GM11168 (cell line): ENCODE results near the gene ATP2B2.
"Not testable (repeated sequence)": the region's sequence is repeated elsewhere in the genome, so short reads cannot be mapped to it uniquely, and the experiment has no call there.

Source experiments
- in situ Hi-C: fragments of 300-500 bp; cut with MboI; formaldehyde crosslinking; loops from one replicate; pipeline ENCODE4 v1.12.0; 2022; ENCODE audit warnings: low sequenced_read_pairs; ENCODE audit not compliant: unreplicated experiment

The ATP2B2 gene

DNA sequence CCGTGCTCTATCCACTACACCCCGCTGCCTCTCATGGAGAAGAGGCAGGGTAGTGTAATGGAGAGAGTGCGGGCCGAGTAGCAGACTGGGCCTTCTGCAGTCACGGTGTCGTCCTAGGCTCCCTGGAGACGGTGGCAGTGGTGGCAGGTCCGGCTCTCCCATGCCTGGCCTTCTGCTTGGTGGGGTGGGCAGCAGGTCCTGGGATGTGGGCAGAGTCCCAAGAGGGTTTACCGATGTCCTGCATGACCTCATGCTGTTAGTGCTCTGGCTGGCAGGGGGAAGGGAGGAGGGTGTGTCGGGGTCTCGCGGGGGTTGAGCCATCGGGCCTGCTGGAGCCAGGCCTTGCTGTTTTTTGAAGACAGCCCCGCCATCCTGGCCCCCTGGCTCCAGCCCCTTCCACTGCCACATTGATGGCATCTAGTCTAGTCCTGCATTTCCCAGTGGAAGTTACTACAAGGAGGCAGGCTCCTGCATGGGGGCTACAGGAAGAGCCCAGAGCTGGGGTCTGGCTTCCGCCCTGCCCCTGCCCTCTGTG is 110.8 kb downstream of the ATP2B2 start:
- in situ Hi-C loops = no loop called here

DNA sequence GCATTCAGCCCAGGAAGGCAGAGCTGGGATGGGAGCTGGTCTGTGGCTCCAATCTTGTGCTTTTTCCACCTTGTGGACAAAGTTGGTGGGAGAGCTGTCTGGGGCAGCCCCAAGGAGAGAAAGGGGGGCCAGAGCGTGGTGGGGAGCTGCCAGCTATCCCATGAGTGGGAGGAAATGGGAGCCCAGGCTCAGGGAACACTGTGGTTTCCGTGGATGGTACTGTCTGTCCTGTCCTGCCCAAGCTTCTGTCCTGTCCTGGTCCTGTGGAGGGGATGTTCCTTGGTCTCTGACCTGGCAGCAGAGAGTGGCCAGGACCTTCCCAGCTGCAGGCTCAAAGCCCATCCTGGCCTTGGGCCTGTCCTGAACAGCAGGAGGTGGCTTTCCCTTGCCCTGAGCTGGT is 111.9 kb downstream of the ATP2B2 start:
- in situ Hi-C loops = no loop called here

DNA sequence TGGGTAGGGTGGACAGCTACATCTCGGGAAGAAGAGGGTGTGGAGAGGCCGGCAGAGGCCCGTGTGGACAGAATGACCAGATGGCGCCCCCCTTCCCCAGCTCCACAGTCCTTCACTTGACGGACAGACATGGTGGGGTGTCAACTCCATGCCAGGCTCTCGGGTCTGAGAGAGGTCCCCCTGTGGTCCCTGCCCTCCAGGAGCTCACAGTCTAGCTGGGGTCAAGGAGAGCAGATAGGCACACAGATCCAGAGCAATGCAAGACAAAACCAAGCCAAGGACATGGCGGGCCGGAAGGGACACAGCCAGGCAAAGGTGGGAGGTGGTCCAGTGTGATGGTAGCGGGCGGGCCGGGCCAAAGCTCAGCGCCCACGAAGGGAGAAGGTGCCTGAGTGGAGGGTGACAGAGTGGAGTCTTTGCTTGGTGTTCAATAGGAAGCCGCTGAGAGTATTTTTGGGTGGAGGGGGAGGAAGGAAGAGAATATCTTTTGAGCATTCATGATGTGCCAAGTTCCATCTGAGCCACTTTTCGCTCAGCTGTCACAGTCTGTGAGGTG is 112.4 kb downstream of the ATP2B2 start:
- in situ Hi-C loops = no loop called here

DNA sequence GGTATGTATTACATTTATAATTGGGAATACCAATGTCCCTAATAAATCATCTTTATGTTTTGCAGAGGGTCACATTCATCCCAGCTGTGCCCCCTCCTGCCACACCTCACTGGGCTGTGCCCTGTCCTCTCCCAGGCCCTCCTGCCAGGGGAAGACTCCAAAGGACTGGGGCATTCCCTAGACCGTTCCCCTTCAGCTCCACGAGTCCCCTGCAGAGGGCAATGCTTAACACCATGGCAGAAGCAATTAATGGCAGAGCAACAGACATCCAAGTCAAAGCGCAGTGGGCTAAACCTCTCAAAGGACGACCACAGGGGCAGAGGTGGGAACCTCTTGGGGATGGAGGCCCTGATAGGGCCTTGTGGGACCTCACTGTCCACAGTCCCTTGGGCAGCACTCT is 113.1 kb downstream of the ATP2B2 start:
- in situ Hi-C loops = no loop called here

DNA sequence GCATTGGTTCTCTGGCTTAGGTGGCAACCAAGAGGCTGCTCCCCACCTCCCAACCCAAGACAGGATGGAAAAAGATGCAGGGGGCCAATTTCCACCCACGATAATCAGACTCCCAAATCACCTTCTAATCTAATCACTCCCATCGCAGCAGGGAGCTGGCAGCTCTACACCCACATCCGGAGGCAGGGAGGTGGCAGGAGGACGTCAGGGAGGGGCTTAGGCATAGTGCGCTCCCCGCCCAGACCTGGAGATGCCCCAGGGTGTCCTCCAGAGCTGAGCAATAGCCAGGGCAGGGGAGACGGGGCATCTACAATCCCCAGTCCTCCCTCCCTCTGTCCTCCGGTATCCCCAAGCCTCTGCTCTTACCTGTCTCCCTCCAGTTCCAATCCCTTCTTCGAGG is 114.0 kb downstream of the ATP2B2 start:
- in situ Hi-C loops = no loop called here

DNA sequence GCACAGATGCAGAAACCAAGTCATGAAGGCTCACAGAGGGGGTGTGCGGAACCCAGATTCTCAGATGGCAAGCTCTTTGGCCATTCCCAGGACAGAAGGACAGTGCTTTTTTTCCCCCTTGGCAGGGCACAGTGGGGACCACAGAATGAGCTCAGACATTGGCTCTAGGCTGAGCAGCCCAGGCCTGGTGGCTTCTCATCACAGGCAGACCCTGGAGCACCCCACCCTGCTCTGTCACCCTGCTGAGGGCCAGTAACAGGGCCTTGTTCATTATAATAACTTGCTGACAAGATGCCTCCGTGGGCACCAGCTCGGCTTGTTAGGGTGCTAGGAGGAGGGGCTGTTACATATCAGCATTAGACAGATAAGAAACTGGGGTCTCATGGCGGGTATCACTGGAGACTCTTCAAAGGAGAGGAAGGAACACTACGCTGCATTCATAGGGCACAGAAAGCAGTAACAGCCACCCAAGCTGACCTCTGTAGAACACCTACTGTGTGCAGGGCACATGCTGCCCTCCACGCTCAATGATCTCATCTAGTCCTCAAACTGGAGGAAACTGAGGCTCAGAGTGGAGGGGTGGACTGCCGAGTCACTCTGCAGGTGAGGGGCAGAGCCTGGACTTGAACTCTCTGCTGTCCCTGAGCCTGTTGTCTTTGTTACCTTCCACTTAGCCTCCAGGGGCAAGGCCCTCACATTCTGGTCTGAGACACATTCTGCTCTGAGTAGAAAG is 114.6 kb downstream of the ATP2B2 start:
- in situ Hi-C loops = no loop called here

DNA sequence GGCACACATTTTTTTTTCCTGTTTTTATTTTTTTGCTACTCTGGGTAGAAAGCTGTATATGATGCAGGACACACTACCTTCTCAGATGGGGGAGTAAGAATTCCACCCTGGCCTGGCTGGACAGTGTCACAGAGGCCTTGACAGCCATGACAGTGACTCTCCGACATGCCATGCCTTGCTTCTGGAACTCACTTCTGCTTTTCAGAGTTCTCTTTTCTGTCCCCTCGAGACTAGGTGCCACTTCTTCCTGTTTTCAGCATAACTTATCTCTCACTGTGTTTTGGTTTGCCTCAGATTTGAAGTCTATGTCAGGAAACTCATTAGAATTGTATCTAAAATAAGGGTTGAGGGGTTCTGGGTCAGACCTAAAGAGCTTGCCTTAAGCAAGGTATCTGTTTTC is 115.4 kb downstream of the ATP2B2 start:
- in situ Hi-C loops = no loop called here

DNA sequence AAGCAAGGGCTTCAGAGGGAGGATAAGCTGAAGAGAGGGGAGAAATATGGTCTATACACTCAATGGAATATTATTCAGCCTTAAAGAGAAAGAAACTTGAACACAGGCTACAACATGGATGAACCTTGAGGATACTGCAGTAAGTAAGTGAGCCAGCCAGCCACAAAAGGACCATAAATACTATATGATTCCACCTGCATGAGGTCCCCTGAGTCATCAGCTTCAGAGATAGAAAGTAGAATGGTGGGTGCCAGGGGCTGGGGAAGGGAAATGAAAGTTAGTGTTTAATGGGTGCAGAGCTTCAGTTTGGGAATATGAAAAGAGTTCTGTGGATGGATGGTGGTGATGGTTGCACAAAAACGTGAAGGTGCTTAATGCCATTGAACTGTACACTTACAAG is 116.0 kb downstream of the ATP2B2 start:
- in situ Hi-C loops = no loop called here

DNA sequence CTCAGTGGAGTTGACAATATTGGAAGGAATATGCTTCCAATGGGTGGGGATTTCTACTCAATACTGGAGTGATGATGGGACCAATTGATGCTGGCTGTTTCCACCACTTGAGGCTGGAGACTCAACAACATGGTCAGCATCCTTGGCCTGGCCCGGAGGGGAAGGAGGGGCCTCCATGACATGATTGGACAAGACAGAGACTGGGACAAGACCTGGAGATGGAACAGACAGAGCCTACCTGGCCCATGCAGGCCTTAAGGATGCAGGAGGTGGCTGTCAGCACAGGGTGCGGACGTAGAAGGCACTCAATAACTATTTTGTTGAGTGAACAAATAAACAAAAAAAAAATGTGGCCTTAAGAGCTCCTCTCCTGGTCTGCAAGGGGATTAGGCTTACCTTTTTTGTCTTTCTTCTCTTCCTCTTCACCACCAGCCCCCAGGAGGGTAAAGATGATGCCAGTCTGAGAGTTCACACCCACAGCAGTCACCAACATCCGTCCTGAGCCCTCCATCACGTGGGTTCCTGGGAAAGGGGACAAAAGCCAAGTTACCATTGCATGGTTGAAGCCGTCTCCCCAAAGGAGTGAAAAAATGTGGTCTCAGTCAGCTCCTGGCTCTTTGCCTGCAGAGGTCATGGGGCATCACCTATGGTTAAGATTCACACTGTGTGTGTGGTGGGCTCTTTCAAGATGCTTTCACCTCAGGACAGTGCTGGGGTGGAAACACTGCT is 117.3 kb downstream of the ATP2B2 start:
- in situ Hi-C loops = no loop called here

DNA sequence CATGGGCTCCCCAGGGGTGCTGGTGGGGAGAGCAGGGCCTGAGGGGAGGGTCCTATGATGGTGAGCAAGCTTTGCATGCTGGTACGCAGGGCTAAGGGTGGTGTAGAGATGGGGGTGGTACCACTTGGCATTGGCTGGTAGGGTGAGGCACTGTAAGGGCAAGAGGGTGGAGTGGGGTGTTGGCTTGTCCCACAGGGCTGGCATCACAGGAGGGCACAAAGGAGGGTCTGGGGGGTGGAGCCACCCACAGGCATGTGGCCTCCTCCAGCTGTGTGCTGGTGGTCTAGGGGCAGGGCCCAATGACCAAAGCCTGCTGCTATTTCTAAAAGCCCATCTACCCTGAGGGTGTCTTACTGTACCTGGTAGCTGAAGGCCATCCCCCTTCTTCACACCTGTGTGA is 119.3 kb downstream of the ATP2B2 start:
- in situ Hi-C loops = no loop called here

DNA sequence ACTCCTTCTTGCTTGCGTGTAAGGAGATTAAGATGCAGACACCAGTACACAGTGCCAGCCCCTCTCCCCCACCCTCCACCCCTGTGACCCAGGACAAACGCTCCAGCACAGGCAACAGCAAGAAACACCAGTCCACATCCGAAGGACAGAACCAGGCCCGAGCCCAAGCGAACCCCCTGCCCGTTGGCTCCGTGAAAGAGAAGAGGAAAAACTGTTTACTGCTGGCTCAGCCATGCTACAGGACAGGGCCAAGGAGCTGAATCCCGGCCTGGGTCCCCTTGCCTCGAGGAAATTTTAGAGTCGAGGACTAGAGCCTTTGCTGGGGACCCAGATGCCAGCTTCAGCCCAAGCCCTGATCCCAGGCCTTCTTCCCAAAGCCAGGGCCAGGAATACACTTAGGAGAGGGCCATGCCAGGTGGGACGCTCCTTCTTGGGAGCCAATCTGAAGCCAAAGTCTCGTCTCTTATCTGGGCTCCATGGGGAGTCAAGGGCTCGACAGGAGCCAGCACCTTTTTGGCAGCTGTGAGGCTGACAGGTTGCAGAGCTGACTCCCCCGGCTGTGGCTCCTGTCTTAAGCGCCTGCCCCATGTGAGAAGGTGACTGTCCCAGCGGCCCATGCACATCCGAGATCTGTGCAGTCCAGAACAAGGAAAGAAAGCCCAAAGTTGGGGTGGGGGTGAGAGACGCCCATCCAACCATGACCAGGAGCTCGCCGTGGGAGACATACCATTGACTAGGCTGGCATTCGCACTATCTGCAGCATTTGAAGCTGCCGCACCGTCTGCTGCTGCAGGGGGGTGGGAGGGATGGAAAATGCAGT is 120.6 kb downstream of the ATP2B2 start:
- in situ Hi-C loops = no loop called here

DNA sequence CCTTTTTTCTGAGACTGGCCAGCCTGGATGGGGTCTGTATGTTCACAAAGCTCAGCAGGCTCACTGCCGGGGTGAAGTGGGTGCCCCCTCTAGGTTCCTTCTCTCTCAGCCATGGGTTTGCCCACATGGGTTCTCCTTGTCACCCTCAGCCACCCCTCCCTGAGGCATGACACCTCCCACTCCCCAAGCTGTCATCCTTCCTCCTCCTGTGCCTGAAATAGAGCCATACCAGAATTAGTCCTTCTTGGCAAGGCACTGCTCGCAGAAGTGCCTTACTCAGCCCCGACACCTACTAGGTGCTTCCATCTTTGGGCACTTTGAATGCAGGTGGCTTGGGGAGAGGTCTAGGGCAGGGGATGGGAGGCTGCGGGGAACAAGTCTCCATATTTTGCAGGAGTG is 121.5 kb downstream of the ATP2B2 start:
- in situ Hi-C loops = no loop called here

DNA sequence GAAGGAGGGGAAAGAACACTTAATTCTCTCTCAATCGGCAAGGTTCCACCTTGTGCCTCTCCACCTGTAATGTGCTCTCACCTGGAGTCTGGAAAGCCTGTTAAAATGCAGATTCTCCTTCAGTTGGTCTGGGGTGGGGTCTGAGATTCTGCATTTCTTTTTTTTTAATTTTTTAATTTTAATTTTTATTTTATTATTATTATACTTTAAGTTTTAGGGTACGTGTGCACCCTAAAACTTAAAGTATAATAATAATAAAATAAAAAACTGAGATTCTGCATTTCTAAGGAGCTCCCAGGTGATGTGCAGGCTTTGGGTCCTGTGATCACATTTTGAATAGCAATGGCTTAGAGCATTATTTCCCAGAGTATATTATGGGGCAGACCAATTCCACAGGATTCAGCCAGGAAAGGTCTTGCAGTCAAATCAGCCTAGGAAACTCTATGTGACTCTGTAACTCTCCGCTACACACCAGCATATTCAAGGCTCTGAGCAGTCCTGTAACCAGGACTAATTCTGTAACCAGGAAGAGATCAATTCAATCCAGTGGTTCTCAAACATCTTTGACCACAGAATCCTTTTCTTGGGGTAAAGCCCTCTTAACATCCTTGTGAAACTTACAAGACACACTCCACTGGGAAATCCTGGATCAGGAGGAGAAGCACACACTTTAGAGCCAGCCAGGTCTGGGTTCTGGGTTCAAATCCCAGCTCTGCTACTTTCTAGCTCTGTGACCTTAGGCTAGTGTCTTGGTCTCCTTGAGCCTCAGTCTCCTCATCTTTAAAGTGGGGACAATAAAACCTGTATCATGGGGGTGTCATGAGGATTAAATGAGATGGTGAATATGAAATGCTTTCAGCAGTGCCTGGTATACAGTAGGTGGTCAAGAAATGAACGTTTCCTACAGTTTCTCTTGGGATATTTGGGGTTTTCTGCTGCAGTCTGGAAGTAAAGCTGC is 122.2 kb downstream of the ATP2B2 start:
- in situ Hi-C loops = no loop called here

DNA sequence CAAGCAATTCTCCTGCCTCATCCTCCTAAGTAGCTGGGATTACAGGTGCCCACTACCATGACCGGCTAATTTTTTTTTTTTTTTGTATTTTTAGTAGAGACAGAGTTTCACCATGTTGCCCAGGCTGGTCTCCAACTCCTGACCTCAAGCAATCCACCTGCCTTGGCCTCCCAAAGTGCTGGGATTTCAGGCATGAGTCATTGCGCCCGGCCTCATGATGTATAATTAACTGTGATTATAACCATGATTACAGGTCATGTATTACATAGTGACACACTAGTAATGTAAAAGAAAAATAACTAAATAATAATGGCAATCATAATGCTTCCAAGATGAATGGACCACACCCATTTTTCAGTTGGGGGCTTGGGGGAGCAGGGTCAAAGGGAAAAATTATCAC is 122.9 kb downstream of the ATP2B2 start:
- in situ Hi-C loops = not testable (repeated sequence)

DNA sequence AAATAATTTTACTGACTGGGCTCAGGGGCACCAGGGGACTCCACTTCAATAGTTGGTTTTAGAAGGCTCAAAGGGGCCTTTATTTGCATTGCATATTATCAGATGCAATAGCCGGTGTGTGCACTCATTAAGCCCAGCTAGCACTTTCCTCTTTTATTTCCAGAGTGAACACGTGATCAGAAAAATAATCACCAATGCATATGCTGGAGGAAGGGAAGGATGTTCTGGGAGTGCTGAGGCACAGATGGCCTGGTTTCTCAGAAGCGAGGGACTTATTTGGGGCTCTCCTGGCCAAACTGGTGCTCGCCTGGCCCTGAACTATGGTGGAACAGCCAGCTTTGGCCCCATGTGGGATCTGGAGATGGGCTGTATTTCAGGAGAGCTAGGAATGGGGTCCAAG is 124.0 kb downstream of the ATP2B2 start:
- in situ Hi-C loops = no loop called here

DNA sequence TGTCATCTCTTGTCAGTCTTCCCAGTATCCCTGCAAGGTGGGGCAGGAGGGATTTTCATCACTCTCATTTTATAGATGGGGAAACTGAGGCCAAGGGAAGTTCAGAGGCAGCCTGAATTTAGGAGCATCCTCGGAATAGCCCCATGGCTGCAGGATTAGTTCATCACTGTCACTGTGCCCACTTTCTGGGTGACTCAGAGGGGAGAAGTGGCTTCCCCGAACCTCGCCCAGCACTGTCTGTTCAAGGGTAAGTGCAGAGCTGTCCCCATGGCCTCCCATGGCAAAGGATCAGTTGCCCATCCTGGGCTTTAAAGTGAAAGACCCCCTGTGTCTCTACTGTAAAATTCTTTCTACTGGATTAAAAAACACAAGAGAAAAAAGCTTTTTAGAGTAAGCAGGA is 124.5 kb downstream of the ATP2B2 start:
- in situ Hi-C loops = no loop called here

DNA sequence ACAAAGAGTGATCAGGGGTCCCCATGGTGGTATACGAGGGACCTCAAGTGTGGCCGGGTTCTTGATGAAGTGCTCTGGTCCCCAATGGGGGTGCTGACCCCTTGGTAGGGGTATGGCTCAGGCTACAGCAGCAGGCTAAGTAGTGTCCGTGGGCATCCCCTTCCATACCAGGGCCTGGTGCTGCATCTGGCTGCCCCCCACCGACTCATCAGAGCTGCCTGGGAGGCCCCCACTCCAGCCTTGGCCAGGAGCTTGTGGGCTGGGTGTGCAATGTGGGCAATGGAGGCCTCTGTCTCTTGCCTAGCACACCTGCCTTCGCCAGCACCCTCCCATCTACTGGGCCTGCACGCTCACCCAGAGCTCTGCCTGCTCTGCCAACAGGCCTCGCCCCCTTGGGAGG is 125.4 kb downstream of the ATP2B2 start:
- in situ Hi-C loops = no loop called here

DNA sequence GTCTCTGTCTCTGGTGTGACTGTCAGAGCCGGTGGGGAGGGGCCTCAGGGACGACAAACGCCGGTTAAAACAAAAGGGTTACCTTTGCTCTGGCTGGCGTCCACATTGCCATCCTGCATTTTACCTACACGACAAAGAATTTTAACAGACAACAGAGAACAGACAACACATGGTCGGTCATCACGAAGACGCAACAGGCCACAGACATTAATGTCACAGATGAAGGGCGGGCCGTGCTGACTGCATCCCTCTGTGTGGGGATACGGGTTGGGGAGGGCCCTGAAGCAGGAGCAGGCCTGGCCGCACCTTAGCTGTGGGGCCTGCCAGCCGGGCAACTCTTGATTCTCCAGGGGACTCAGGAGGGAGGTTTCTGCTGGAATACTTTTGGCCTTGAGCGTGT is 126.2 kb downstream of the ATP2B2 start:
- in situ Hi-C loops = no loop called here

DNA sequence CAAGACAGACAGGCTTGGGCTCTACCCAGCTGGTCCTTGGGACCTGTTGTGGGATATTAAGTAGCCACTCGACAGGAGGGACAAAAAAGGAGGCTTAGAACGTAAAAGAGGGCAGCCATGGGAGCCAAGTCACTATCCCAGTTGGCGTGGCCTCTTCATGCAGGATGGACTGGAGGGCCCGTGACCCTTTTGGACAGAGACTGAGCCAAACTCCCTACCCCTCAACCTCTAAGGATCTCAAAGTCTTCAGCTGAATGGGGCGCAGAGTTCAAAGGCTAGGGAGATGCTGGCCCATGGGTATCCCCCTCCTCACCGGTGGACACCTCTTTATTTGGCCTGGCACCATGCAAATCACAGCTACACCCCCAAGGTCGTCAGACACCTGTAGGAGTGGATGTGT is 126.6 kb downstream of the ATP2B2 start:
- in situ Hi-C loops = no loop called here

DNA sequence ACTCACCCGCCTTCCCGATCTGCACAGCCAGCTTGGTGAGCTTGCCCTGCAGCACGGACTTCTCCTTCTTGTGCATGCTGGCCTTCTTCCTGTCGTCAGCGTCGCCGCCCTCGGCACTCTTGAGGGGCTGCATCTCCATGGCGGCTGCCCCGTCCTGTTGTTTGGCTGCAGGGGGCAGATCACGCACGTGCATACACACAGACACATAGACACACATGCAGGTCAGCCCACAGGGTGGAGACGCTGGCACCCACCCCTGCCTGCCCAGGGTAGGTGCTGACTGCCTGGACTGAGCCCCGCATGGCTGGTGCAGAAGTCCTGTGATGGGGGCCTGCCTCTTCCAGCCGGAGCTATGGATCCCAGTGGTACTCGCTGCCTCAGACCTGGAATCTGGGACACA is 127.1 kb downstream of the ATP2B2 start:
- in situ Hi-C loops = no loop called here
